Endothelial cell of umbilical vein (primary cell): ENCODE measurements around the gene SPINK5. TPM values are rescaled to one million over a fixed set of nuclear protein-coding genes. Genes with fewer than 3 reads are reported as not detected.

Experiments
- BruUV-seq: library from RNA; stranded (reverse); fragments of 400-500 nt; replicated peaks from 2 replicates; lab custom pipeline; 2021; lab: Mats Ljungman, UMichigan
- CTCF ChIA-PET: fragments of 300-600, 350-600 bp; sonication (Branson Sonifier 250); formaldehyde crosslinking; loops from one replicate; lab custom pipeline; 2021; ENCODE audit warnings: antibody characterized with exemption, inconsistent platforms; lab: Charles Lee
- POLR2A ChIA-PET: fragments of 300-600, 350-600 bp; sonication (Branson Sonifier 250); formaldehyde crosslinking; loops from one replicate; lab custom pipeline; 2021; ENCODE audit warnings: antibody characterized with exemption, inconsistent platforms; lab: Charles Lee
- DNase-seq: peaks from one replicate; pipeline ENCODE4 v3.0.0-alpha.2; 2011; ENCODE audit warnings: low read depth, low spot score
- FAIRE-seq: peaks from 2 replicates; lab custom pipeline; 2011; peaks lifted over from hg19 to GRCh38; lab: Jason Lieb, UNC
- H2AFZ ChIP-seq: 2 replicates; pipeline ENCODE4 v1.6.0; 2012; ENCODE audit warnings: low read depth, low read length, control low read depth, inconsistent platforms
- H3K27ac ChIP-seq: 2 replicates; pipeline ENCODE4 v1.5.1; 2011; ENCODE audit warnings: low read depth, mild to moderate bottlenecking, control low read depth, low read length, moderate library complexity; ENCODE audit not compliant: insufficient read depth
- H3K27me3 ChIP-seq, 2 experiments: 2 replicates each; pipeline versions ENCODE4 v1.6.0 to v1.6.1; 2011; ENCODE audit warnings: low read length in 2 of 2, mixed read lengths in 1 of 2; ENCODE audit not compliant: control insufficient read depth in 2 of 2, insufficient read depth in 2 of 2
- H3K36me3 ChIP-seq, 2 experiments: 2 replicates in 1 of 2; 3 replicates in 1 of 2; pipeline ENCODE4 v1.5.1; 2011; ENCODE audit warnings: low read length in 2 of 2, mild to moderate bottlenecking in 1 of 2, moderate library complexity in 1 of 2; ENCODE audit not compliant: control insufficient read depth in 2 of 2, insufficient read depth in 2 of 2; ENCODE audit errors: extremely low read depth in 1 of 2
- H3K4me1 ChIP-seq: 3 replicates; pipeline ENCODE4 v1.5.1; 2011; ENCODE audit warnings: mild to moderate bottlenecking, low read length; ENCODE audit not compliant: control insufficient read depth, insufficient read depth; ENCODE audit errors: extremely low read depth
- H3K4me2 ChIP-seq: 2 replicates; pipeline ENCODE4 v1.6.1; 2011; ENCODE audit warnings: low read length, control low read depth, mixed read lengths; ENCODE audit not compliant: insufficient read depth
- H3K4me3 ChIP-seq, 3 experiments: fragments of 200-600 bp in 1 of 3; sonication (generic), shearing (Covaris generic) in 1 of 3; replicated peaks in 1 of 3; 2 replicates each; pipeline ENCODE4 v1.5.1; 2011 to 2016; ENCODE audit warnings: control low read depth in 3 of 3, low read length in 3 of 3, mild to moderate bottlenecking in 2 of 3, inconsistent platforms in 1 of 3, low read depth in 1 of 3, moderate library complexity in 1 of 3; ENCODE audit not compliant: insufficient read depth in 1 of 3
- H3K79me2 ChIP-seq: 2 replicates; pipeline ENCODE4 v1.6.0; 2012; ENCODE audit warnings: low read length, inconsistent platforms; ENCODE audit not compliant: control insufficient read depth, insufficient read depth
- H3K9ac ChIP-seq: replicated peaks from 2 replicates; pipeline ENCODE3; 2011; ENCODE audit warnings: low read length, control low read depth; ENCODE audit not compliant: insufficient read depth; ENCODE audit errors: extremely low read depth
- H3K9me1 ChIP-seq: replicated peaks from 3 replicates; pipeline ENCODE4 v1.6.0; 2011; ENCODE audit warnings: mild to moderate bottlenecking, low read length; ENCODE audit not compliant: control insufficient read depth, insufficient read depth; ENCODE audit errors: extremely low read depth
- H3K9me3 ChIP-seq: replicated peaks from 2 replicates; pipeline ENCODE4 v1.5.1; 2012; ENCODE audit warnings: low read length, inconsistent platforms; ENCODE audit not compliant: control insufficient read depth, insufficient read depth
- H4K20me1 ChIP-seq: replicated peaks from 2 replicates; pipeline ENCODE3; 2011; ENCODE audit warnings: mild to moderate bottlenecking, low read length; ENCODE audit not compliant: control insufficient read depth, insufficient read depth; ENCODE audit errors: extremely low read depth
- CTCF ChIP-seq, 2 donors: IDR thresholded peaks; 1 replicate in 1 of 2; 2 replicates in 1 of 2; pipeline ENCODE4 v1.5.1; 2011; ENCODE audit warnings: low read length in 2 of 2, mild to moderate bottlenecking in 2 of 2, moderate library complexity in 2 of 2, control low read depth in 1 of 2, inconsistent platforms in 1 of 2, low read depth in 1 of 2; ENCODE audit not compliant: insufficient read depth in 1 of 2; ENCODE audit errors: extremely low read depth in 1 of 2
- EZH2 ChIP-seq: IDR thresholded peaks from 2 replicates; pipeline ENCODE4 v1.6.1; 2012; ENCODE audit warnings: borderline replicate concordance, low read depth, mild to moderate bottlenecking, moderate library complexity, low read length, inconsistent platforms; ENCODE audit not compliant: severe bottlenecking
- FOS ChIP-seq: IDR thresholded peaks from 2 replicates; pipeline ENCODE4 v1.6.1; 2011; ENCODE audit warnings: mild to moderate bottlenecking, low read length, moderate library complexity, borderline replicate concordance; ENCODE audit not compliant: insufficient read depth
- GATA2 ChIP-seq: IDR thresholded peaks from 2 replicates; pipeline ENCODE4 v1.7.0; 2011; ENCODE audit warnings: low read depth, mild to moderate bottlenecking, moderate library complexity, mixed read lengths, low read length; ENCODE audit not compliant: insufficient read length, insufficient read depth
- JUN ChIP-seq: IDR thresholded peaks from 2 replicates; pipeline ENCODE4 v1.6.1; 2011; ENCODE audit warnings: borderline replicate concordance, low read depth; ENCODE audit not compliant: insufficient read length, insufficient read depth
- MAX ChIP-seq: IDR thresholded peaks from 2 replicates; pipeline ENCODE4 v1.6.1; 2011; ENCODE audit not compliant: insufficient read depth, insufficient read length
- MYC ChIP-seq: IDR thresholded peaks from one replicate; pipeline ENCODE4 v1.6.1; 2011; ENCODE audit warnings: mild to moderate bottlenecking, low read depth, low read length
- POLR2A ChIP-seq: IDR thresholded peaks from 2 replicates; pipeline ENCODE4 v1.6.1; 2012; ENCODE audit warnings: low read depth, mild to moderate bottlenecking, control low read depth, low read length
- POLR2AphosphoS5 ChIP-seq: IDR thresholded peaks from 2 replicates; pipeline ENCODE4 v1.6.1; 2012; ENCODE audit warnings: low read depth, mild to moderate bottlenecking, control low read depth, low read length, moderate library complexity; ENCODE audit not compliant: insufficient read depth
- dilution Hi-C: fragments of 300-500 bp; cut with MboI; formaldehyde crosslinking; loops from one replicate; pipeline ENCODE4 v1.15.0; 2019; ENCODE audit warnings: low sequenced_read_pairs; ENCODE audit not compliant: extremely low pct_ligation_motif_present
- intact Hi-C: fragments of 100-400 bp; cut with micrococcal nuclease; formaldehyde crosslinking; loops from one replicate; pipeline ENCODE4 v1.10.0; 2022
- polyA plus RNA-seq, 4 experiments: library from polyadenylated mRNA; depleted of rRNA in 3 of 4; stranded (reverse) in 3 of 4; unstranded in 1 of 4; fragments of >200 nt; gene quantifications; 2 replicates each; pipeline versions ENCODE4 v1.2.1 to v1.2.3, GENCODE V29; 2011 to 2012; ENCODE audit warnings: missing spikeins in 1 of 4
- total RNA-seq: library from RNA; stranded (reverse); gene quantifications from 2 replicates; pipeline ENCODE4 v1.2.3, GENCODE V29; 2021

The SPINK5 gene
- total and polyA plus RNA-seq, 2 donors (not counting 3 experiments of a cell fraction or from before 2014, with no cell fraction given), result 0.12 to 0.91 TPM

DNA sequence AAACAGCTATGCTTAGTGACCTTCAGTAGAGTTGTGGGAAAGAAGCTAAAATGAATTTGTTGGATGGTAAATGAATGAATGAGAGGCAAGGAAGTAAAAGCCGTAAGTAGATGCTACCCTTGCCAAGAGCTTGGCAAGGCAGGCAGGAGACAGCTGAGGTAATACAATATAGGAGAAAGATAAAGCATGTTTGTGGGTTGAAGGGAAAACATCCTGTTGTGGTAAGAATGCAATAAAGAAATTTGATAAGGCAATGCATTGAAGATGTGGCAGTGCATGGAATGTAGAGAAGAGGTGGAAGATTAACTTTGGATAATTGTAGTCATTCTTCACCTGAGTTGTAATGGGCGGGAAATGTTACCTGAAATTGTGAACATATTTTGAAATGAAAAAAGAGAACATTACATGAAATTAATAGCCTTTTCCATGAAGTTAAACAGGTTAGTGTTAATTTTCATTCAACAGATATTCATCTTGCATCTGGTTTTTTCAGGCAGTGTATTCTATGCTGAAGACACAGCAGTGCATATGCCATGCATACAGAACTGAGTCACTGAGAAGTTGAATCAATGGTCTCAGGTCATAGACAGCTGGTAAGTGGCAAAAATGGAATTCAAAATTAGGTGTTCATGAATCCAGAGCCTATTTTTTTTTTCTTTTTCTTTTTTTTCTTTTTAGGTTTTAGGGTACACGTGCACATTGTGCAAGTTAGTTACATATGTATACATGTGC is 43.4 kb upstream of the SPINK5 start:
- dilution Hi-C loops, result no loop called here
- BruUV-seq, result no TSS peak

DNA sequence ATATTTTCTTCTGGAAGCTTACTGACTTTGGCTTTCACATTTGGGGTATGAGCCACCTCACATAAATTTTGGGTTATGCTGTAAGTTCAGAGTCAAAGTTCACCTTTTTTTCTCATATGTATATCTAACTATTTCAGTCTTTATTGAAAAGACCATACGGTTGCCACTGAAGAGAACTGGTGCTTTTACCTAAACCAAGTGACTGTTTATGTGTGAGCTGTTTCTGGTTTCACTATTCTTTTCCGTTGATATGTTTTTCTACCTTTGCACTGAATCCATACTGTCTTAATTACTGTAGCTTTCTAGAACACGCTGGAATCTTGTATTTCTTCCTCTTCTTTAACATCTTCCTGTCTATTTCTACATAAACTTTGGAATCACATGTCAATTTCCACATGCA is 36.3 kb upstream of the SPINK5 start:
- H4K20me1 ChIP-seq, result no peaks in the 10 kb centered on the region
- H3K27me3 ChIP-seq, result no peaks in the 10 kb centered on the region
- H3K4me2 ChIP-seq, result no peak overlapping the region
- intact Hi-C loops (no loop called here), dilution Hi-C loops (no loop called here)
- no peak overlapping the region for H2AFZ ChIP-seq
- ChIA-PET CTCF (interaction anchor here (1.0 to 1.3 kb wide), 2 partner anchors 10 to 110 kb away, joined by 3 read pairs; no protein-coding TSS in a partner anchor), POLR2A (no interaction called here)
- no TSS peak for BruUV-seq
- H3K4me1 ChIP-seq, result no peaks in the 10 kb centered on the region
- TF ChIP-seq MYC (no peak), POLR2AphosphoS5 (no peak), JUN (no peak), MAX (no peak), CTCF (IDR thresholded peaks at IDR 0.05; ENCODE audit: extremely low read depth in 1 of 2, insufficient read depth in 1 of 2, low read depth in 1 of 2, low read length in 2 of 2) (no peak), EZH2 (no peak), FOS (no peak), GATA2 (no peak), POLR2A (no peak)
- H3K9me1 ChIP-seq, result no peaks in the 10 kb centered on the region
- no peaks in the 10 kb centered on the region for H3K9me3 ChIP-seq
- no peak overlapping the region for H3K27ac ChIP-seq
- H3K4me3 ChIP-seq, result no peak overlapping the region
- no peak overlapping the region for H3K9ac ChIP-seq
- no peak for FAIRE-seq
- no peaks in the 10 kb centered on the region for H3K79me2 ChIP-seq
- no peaks in the 10 kb centered on the region for H3K36me3 ChIP-seq
- DNase-seq, result no peak

More for the DNA sequence above, 43.4 kb upstream of the SPINK5 start:
- ChIA-PET CTCF (no interaction called here), POLR2A (no interaction called here)
- no peaks in the 10 kb centered on the region for H4K20me1 ChIP-seq
- no peak overlapping the region for H3K27ac ChIP-seq
- DNase-seq, result no peak
- H3K9me3 ChIP-seq, result no peaks in the 10 kb centered on the region
- H2AFZ ChIP-seq, result no peak overlapping the region
- intact Hi-C loops, result no loop called here
- TF ChIP-seq JUN, result no peak
- TF ChIP-seq POLR2AphosphoS5, result no peak
- no peaks in the 10 kb centered on the region for H3K27me3 ChIP-seq
- no peak for FAIRE-seq
- H3K79me2 ChIP-seq, result no peaks in the 10 kb centered on the region
- H3K9me1 ChIP-seq, result no peaks in the 10 kb centered on the region
- H3K4me2 ChIP-seq, result no peak overlapping the region
- H3K4me3 ChIP-seq, result no peak overlapping the region
- H3K36me3 ChIP-seq, result no peaks in the 10 kb centered on the region
- no peak overlapping the region for H3K9ac ChIP-seq
- H3K4me1 ChIP-seq, result no peaks in the 10 kb centered on the region
